Embryonic facial prominence (tissue), 1 donor: ENCODE results near the gene LRPAP1.
"Not testable (repeated sequence)": the region's sequence is repeated elsewhere in the genome, so short reads cannot be mapped to it uniquely, and the experiment has no call there.

Experiments
- DNase-seq: peaks from one replicate; pipeline ENCODE4 v3.0.0-alpha.2; 2016; ENCODE audit errors: extremely low spot score

The LRPAP1 gene

DNA sequence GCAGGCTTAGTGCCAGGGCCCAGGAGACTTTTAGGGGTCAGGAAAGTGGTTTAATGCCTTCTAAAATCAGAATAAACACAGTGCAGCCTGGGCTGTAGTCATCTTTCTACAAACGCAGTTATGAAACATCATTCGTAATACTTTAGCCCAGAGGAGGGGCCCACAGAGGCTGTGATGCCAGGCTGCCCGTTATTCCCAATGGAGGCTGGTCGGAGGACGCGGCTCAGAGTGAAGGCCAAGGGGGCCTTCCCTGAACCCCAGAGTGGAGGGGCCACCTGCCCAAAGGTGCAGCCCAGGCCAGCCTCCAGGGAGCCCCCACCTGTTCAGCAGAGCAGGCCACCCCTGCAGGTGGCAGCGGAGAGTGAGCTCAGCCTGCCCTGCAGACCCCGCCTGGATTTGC, 29.9 kb upstream of the LRPAP1 start:
- DNase-seq: not testable (repeated sequence)

DNA sequence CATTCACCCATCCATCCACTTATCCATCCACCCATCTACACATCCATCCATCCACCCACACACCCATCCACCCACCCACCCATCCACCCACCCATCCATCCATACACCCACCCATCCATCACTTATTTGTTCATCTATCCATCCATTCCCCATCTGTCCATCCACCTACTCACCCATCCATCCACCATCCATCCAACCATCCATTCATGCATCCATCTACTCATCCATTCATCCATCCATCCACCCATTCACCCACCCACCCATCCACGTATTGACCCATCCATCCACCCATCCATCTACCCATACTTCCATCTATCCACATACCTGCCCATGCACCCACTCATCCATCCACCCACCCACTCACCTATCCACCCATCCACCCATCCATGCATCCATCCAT, 28.2 kb upstream of the LRPAP1 start:
- not testable (repeated sequence) for DNase-seq

DNA sequence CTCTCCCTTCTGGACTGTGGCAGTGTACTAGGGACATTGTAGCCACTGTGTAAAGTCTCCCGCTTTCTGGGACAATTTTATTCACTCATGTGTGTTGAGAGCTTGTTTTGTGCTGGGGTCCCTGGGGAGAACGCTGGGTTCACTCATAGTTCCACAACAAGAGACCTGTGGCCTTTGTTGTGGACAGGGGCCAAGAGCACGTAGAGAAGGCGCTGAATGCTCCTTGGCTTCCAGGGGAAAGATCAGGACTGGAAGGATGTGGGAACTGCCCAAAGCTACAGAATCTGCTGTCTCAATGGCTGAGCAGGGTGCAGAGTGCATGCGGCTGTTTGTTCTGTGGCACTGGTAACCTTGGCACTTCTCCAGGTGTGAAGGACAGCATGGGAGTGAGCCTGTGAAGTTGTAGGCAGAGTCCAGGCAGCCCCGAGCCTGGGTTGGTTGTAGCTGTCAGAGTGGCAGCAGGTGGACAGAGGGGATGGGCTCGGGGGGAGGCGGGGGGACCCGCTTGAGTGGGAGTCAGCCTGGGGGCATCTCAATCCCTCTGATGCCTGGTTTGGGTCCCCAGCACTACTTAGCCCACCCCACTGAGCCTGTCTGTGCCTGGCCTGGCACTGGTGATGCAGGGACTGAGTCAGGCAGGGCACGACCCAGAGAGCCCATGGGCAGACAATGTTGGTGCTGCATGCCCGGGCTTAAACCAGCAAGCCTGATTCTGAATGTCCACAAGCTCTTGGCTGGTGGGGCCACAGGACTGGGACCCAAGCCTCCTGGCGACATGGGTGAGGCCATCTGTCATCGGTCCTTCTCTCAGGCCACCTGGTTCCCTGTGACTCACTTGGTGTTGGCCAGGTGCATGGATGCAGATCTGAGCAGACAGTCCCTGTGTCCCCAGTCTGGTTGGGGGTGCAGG, 27.4 kb upstream of the LRPAP1 start:
- not testable (repeated sequence) for DNase-seq

DNA sequence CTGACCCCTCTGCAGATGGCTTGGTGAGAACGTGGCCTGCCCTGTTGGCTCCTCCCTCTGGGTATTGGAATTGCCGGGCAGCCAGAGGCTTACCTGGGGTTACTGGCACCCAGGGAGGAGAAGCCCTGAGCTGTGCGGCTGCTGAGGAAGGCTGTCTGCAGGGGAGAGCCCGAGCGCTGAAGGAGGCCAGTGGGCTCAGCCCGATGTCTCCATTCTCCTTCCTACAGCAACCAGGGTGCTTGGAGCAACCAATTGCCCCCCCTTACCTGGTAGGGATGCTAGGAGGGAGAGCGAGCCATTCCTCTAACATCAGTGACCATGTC, 26.3 kb upstream of the LRPAP1 start:
- not testable (repeated sequence) for DNase-seq

DNA sequence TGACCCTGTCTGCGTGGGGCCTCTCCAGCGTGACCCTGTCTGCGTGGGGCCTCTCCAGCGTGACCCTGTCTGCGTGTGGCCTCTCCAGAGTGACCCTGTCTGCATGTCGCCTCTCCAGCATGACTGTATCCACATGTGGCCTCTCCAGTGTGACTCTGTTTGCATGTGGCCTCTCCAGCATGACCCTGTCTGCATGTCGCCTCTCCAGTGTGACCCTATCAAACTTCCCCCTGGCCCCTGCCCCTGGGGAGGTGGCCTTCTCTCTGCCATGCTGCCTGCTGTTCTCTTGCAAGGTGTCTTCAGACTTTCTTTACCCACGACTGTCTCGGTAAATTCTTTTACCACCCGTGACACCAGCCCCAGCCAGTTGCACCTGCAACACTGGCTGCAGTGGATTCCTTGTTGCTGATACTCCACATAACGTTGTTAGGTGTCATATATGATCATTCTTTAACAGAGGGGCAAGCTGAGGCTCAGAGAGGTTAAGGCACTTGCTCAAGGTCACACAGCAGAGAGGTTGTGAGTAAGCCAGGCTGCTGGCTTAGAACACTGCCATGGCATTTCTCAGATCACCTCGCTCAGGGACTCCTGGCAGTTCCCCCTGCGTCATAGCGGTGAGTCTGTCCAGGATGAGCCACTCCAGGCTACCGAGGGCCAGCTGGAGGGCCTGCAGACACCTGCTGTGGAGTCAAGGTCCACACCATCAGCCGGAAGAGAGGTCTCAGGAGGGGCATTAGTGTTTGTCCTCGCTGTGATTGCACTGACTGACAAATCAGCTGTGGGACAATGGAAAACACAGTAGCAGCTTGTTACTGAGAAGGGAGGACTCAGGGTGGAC, 25.7 kb upstream of the LRPAP1 start:
- DNase-seq: not testable (repeated sequence)

DNA sequence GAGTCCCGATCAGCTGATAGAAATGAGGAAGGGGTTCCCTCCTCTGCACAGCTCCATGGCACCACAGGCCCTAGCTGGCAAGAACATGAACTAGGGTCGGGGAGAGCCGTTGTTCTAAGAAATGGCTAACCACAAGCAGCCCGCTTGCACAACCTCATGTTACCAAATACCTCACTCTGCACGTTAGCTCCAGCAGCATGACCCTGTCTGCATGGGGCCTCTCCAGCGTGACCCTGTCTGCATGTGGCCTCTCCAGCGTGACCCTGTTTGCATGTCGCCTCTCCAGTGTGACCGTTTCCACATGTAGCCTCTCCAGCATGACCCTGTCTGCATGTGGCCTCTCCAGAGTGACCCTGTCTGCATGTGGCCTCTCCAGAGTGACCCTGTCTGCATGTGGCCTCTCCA, 24.9 kb upstream of the LRPAP1 start:
- DNase-seq: not testable (repeated sequence)

DNA sequence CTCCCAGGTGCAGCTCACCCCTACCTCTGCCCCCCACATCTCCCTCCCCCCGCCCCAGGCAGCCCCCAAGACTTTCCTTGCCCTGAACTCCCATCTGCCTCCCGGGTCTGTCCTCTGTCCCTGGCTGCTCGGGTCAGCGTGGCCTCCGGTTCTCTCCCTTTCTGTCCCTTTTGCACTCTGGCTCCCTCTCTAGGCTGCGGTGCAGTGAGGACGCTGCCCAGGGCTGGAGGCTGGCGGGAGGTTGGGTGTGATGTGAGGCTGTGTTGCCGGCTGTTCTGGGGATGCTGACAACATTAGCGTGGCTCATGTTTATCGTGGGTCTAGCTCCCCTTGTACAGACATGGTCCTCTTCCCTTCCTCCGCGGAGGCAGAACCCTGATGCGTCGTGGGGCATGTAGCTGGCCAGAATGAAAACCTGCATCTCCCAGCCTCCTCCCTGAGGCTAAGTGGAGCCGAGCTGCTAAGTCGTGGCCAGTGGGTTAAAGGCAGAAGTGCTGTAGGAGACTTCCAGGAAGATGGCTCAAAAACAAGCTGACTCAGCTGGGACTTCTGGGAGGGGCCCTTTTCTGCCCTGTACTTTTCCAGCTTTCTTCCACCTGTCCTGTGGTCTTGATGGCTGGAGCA, 24.1 kb upstream of the LRPAP1 start:
- not testable (repeated sequence) for DNase-seq

DNA sequence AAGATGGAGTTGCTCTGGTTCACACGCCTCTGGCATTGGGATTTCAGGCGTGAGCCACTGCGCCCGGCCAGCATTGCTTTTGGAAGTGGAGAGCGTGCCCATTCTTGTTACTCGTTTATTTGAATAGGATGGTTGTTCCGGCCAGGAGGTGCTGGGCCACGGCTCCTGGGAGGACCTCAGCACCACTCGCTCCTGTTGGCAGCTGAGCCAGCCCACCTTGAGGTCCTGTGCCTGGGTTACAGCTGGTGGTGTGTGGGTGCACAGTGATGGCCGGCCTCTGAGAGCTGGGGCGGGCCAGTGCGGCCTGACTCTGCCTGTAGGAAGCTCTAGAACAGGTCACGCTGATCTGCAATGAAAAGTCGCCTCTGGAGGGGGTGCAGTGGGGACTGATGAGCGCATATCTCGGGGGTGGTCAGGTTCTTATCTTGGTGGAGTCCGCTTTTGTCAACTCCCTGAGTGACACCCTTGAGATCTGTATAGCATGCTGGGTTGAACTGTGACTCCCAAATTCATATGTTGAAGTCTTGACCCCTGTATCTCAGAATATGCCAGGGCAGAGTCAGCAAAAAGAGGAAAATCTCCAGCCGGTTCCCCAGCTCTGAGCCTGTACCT, 23.3 kb upstream of the LRPAP1 start:
- DNase-seq: not testable (repeated sequence)

DNA sequence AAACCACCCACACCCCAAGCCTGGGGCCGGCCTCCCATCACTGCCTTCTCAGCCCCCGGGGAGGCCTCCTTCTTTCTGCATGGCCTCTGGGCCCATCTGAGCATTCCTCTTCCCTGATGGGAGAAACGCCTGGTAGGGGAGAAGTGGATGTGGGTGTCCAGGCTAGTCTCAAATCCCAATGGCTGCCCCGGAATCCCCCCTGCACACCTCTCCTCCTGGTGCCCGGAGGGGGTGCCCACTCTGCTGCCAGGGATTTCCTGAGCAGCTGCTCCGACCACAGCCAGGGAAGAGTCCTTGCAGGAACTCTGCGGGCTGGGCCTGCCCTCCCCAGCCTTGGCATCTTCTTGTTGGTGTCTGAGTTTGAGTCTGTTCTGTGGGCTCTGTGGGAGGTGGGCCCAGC, 19.1 kb upstream of the LRPAP1 start:
- not testable (repeated sequence) for DNase-seq

DNA sequence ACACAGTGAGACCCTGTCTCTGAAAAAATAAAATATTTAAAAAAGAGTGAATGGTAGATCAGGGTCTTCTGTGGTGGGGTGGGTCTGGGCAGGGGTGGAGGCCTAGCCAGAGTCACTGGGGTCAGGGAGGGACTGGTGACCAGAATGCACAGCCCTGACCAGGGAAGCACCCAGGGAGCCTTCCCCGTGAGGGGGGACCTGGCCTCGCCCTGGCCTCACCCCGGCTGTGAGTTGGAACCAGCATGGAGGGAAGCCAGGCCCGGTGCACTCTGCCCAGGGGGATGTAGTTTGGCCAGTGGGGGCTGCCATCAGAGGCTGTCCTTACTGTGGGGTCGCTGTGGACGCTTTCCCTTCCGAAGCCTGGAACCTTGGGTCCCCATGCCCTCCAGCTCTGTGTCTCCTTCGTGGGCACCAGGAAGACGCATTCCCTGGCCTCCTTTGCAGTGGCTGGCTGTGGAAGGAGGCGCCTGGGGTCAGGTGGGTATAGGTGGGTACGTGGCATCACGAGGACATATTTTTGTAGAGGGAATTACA, 18.6 kb upstream of the LRPAP1 start:
- not testable (repeated sequence) for DNase-seq

DNA sequence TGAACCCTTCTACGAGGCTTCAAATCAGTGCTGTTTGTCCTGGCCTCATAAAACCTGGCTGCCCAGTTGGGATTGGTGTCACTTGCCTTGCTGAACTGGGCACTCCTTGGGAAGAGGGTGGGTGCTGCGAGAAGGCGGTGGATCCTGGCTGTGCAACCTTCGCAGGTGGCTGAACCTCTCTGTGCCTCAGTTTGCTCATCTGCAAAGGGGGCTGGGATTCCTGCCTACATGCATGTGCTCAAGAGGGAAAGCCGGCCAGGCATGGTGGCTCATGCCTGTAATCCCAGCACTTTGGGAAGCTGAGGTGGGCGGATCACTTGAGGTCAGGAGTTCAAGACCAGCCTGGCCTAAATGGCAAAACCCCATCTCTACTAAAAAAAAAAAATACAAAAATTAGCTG, 17.8 kb upstream of the LRPAP1 start:
- not testable (repeated sequence) for DNase-seq

DNA sequence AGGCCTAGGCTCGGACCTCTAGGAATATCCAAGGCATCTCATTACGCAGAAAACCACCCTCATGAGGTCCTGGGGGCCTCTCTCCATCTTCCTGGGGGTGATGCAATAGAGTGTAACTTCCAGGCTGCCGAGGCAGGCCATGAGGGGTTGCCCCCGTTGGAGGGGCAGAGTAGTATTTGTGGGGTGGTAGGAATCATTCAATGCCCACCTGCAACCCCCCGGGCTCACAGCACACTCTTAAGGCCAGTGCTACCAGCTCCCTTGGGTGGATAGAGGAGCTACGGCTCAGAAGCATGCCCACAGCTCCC, 17.4 kb upstream of the LRPAP1 start:
- DNase-seq: not testable (repeated sequence)

DNA sequence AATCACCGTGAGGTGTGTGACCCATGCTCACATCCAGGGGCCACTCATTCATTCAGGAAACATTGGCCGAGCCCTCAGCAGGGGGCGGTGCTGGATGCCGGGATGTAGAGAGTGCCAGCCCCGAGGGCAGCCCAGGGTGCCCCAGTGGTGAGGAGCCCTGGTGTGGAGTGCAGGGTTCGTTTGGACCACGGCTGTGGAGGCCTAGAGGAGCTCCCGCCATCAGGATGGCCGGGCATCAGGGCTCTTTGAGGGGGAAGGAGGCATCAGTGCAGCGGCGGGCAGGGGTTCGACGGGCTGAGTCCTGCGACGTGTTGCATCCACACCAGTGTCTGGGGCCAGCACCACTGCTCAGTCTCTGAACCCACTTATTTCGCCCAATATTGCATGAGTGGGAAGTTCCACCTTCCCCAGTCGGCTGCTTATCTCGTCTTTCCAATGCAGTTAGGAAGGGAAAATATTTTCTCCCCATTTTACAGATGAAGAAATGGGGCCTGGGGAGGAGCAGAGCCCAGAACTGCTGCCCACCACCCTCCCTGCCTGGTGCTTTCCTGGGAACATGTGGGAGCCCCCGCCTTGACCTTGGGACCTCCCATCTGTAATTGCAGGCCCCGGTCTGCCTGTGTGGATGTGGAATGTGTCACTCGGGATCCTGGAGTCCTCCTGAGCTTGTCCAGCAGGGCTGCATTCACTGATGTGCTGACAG, 16.9 kb upstream of the LRPAP1 start:
- DNase-seq: not testable (repeated sequence)

DNA sequence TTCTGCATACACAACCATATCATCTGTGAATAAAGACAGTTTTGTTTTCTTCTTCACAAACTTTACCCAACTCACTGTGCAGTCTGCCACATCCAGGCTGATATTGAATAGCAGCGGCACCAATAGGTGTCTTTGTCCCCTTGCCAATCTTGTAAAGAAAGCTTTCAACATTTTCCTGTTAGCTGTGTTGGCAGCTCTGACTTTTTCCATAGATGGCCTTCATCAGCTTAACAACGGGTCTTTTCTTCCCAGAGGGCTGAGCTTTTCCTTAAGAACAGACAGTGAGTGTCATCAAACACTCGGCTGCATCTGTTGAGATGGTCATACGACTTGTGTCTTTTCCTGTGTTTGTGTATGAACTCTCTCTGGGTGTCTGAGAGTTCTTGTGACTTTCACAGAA, 14.5 kb upstream of the LRPAP1 start:
- DNase-seq: not testable (repeated sequence)

DNA sequence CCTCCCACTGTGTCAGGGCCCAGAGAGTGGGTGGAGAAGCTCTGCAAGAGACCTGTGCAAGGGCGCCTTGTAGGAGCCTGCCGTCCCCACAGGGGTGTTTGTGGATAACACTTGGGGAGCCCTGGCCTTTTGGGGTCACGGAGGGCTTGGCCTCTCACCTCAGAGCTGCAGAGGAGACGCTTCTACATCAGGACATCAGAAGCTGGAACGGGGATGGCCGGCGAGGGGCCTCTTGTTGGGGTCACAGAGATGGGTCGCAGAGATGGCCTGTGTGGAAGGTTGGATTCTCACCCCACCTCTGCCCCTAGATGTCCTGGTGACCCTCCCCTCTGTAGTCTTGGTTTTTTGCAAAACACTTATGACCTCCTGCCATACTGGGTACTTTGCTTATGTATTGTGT, 13.1 kb upstream of the LRPAP1 start:
- not testable (repeated sequence) for DNase-seq

DNA sequence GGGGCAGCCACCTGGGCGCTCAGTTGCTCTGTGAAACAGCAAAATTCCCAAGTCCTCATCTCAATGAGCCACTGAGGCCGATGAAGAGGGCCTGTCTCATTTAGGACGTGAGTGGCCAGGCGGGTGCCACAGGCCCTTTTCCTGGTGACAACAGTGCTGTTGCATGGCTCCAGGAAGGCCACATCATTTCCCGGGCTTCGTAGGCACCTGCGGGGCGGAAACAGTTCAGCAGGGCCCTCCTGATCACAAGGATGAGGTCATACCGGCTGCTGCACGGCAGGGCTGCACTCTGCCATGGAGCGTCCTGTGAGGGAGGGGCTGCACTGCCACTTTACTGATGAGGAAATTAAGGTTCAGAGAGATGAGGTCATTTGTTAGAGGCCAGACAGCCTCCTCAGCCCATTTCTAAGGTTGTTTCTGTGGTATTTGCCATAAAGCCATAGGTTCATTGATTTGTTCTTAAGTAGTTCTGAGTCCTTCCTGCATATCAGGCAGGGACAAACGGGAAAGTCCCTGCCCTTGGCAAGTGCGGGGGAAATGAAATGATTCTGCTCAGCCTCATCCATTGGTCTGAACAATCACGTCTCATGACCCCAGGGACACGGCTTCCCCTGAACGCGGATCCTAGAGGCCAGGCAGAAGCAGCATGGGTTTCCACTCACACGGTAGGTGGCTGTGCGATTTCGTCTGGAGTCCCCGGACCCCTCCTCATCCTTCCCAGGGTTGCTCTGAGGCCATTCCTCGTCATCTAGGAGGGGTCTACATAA, 12.2 kb upstream of the LRPAP1 start:
- not testable (repeated sequence) for DNase-seq

DNA sequence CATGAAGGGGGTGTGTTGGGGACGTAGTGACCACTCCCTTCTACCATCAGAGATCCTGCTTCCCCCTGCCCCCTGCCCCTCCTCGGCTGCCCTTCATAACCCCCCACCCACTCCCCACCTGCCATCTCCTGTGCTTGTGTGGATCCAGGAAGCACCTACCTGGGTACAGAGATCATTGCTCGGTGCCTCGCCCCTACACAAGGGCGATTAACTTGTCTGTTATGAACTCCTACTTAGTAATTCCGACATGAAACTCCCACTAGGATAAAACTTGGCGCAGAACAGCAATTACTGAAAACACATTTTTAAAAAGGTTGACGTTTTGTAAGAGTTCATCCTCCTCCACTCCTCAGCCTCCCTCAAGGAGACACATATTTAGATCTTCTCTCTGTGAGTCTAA, 11.2 kb upstream of the LRPAP1 start:
- DNase-seq: not testable (repeated sequence)

DNA sequence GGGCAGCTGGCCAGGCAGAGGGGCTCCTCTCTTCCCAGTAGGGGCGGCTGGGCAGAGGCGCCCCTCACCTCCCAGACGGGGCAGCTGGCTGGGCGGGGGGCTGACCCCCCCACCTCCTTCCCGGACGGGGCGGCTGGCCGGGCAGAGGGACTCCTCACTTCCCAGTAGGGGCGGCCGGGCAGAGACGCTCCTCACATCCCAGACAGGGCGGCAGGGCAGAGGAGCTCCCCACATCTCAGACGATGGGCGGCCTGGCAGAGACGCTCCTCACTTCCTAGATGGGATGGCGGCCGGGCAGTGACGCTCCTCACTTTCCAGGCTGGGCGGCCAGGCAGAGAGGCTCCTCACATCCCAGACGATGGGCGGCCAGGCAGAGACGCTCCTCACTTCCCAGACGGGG, 6.7 kb upstream of the LRPAP1 start:
- not testable (repeated sequence) for DNase-seq

DNA sequence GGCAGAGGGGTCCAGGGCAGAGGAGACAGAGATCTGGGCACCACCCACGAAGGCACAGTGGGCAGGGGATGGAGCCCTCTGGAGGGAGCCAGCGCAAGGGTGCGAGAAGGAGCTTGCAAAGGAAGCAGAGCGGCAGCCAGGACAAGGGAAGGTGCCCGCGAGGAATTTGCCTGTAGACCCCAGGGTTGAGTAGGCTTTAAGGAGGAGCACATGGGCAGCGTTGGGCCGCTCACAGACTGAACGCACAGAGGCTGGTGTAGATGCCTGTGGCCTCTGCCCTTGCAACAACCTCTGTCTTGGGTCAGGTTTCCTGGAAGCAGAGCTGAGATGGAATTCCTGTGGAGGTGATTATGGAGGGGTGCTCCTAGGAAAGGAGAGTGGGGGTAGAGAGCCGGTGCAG, 3.6 kb upstream of the LRPAP1 start:
- DNase-seq: not testable (repeated sequence)

DNA sequence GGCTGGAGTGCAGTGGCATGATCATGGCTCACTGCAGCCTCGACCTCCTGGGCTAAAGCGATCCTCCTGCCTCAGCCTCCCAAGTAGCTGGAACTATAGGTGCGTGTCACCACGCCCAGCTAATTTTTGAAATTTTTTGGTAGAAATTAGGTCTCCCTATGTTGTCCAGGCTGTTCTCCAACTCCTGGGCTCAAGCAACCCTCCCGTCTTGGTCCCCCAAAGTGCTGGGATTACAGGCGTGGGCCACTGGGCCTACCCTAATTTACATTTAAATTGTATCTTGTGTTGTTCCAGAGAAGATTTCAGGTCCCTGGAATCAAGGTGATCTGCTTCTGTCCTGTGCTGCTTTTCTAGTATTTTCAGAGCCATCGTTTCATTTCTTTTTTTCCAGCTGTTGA, 1.2 kb upstream of the LRPAP1 start:
- no peak for DNase-seq
